ENCODE results near the gene EEF1A1. TPM values are rescaled to one million over a fixed set of nuclear protein-coding genes. Genes with fewer than 3 reads are reported as not detected.

Gene EEF1A1
- total and polyA plus RNA-seq, 2 of the 8 experiments (the other 6 are each of a cell fraction or from before 2014, with no cell fraction given): 13,823 to 13,927 TPM

- Histone ChIP-seq H3K14ac (ENCODE audit: insufficient read length) (no peak overlapping the region), H3K4me1 (replicated peaks in 1 of 4; ENCODE audit: control insufficient read depth in 3 of 4, insufficient read depth in 4 of 4, low read length in 3 of 4) (peaks cover 0 to 7% (median 4%) of the 10 kb centered on the region in 4 experiments; a peak in 4 of 7 replicates), H2AK5ac (ENCODE audit: low read depth, low read length) (no peak overlapping the region), H2AFZ (ENCODE audit: low read length) (peak overlapping the region; percentile 84; the same call in 1 of the 2 replicates), H2BK15ac (ENCODE audit: low read length) (no peak overlapping the region), H3K27me3 (replicated peaks in 1 of 4; ENCODE audit: control insufficient read depth in 3 of 4, extremely low read depth in 1 of 4, insufficient read depth in 3 of 4, low read length in 3 of 4) (no peaks in the 10 kb centered on the region), H3K56ac (replicated peaks; ENCODE audit: insufficient read length, low read depth, low read length) (no peak overlapping the region), H4K8ac (ENCODE audit: extremely low read depth, insufficient read depth, low read length) (no peak overlapping the region), H3K79me2 (ENCODE audit: control insufficient read depth in 1 of 2, insufficient read depth in 2 of 2, low read length in 2 of 2) (no peaks in the 10 kb centered on the region), H3K4ac (replicated peaks; ENCODE audit: insufficient read length, low read depth, low read length) (no peak overlapping the region), H3K36me3 (ENCODE audit: control insufficient read depth in 2 of 4, insufficient read depth in 4 of 4, low read length in 3 of 4) (no peaks in the 10 kb centered on the region), H3K4me3 (ENCODE audit: extremely low read depth in 1 of 4, insufficient read depth in 2 of 4, low read depth in 3 of 4, low read length in 4 of 4) (no peak overlapping the region), H2BK20ac (ENCODE audit: low read length) (peak overlapping the region; percentile 23), H3K79me1 (ENCODE audit: low read depth, low read length) (no peaks in the 10 kb centered on the region), H3K9me3 (ENCODE audit: insufficient read depth in 2 of 2, low read depth in 1 of 2, low read length in 1 of 2) (no peaks in the 10 kb centered on the region), H3K27ac (ENCODE audit: low read depth, low read length) (no peak overlapping the region), H3K23me2 (ENCODE audit: low read depth, low read length) (no peaks in the 10 kb centered on the region), H4K91ac (replicated peaks; ENCODE audit: insufficient read length, low read length) (peak overlapping the region; percentile 1), H4K20me1 (replicated peaks in 1 of 2; ENCODE audit: control insufficient read depth in 1 of 2, insufficient read depth in 2 of 2, low read length in 2 of 2) (no peaks in the 10 kb centered on the region), H3K9ac (replicated peaks in 1 of 4; ENCODE audit: extremely low read depth in 1 of 4, low read depth in 3 of 4, low read length in 3 of 4) (no peak overlapping the region), H2BK12ac (ENCODE audit: low read depth, low read length) (no peak overlapping the region), H3K4me2 (ENCODE audit: insufficient read depth in 1 of 2, low read depth in 2 of 2, low read length in 2 of 2) (peak overlapping the region in 1 of 2 experiments; percentile 24; a peak in 1 of 4 replicates), H4K5ac (ENCODE audit: insufficient read length, low read depth, low read length) (no peak overlapping the region), H3K23ac (ENCODE audit: insufficient read length) (no peak overlapping the region), H2BK5ac (ENCODE audit: low read depth, low read length) (no peak overlapping the region), H2BK120ac (replicated peaks; ENCODE audit: low read depth, low read length) (peak overlapping the region; percentile 38), H3K18ac (ENCODE audit: extremely low read depth, low read length) (peak overlapping the region; percentile 34; the same call in 1 of the 2 replicates)
- POLR2A ChIA-PET (ENCODE audit: partially characterized antibody): interaction anchor here (0.9 to 45.0 kb wide), 10 partner anchors 8 to 95 kb away, joined by 3 to 1482 read pairs (median 5); partner anchors contain the start of genes EEF1A1 and SLC17A5
- WGBS, 2 experiments (ENCODE audit: extremely low coverage in 1 of 2, insufficient coverage in 1 of 2, insufficient read length in 1 of 2, insufficient replicate concordance in 2 of 2, low coverage in 1 of 2, low lambda C conversion rate in 2 of 2, missing lambda C conversion rate in 1 of 2): 60% methylated on average over 4 of the region's 4 CpGs; no CpG with 5 or more reads in 1 of the 2 experiments
- FAIRE-seq (no peak), DNase-seq (ENCODE audit: low read depth in 1 of 2, low spot score in 2 of 2) (no peak)
- TF ChIP-seq TCF12 (IDR thresholded peaks at IDR 0.05; ENCODE audit: low read depth, low read length): 0 out of 2 replicates have a peak, but pooled peaks have one; percentile 58
- TF ChIP-seq RXRA (IDR thresholded peaks at IDR 0.05; ENCODE audit: insufficient read depth, low read depth, low read length): no peak
- CTCF ChIA-PET (ENCODE audit: partially characterized antibody): interaction anchor here (0.6 to 4.2 kb wide), 19 partner anchors 8 to 94 kb away, joined by 3 to 25 read pairs (median 4); partner anchors contain the start of gene EEF1A1
These were observed 38.0 kb upstream of the EEF1A1 start for GRCh38 chr6:73558624-73559398.
